ENCODE data around the gene ANKRD11.

- TF ChIP-seq CTCF (IDR thresholded peaks at IDR 0.05; ENCODE audit: poor library complexity, severe bottlenecking) (no peak), RAD21 (conservative IDR thresholded peaks at IDR 0.05) (no peak), EZH2 (IDR thresholded peaks at IDR 0.05; ENCODE audit: borderline replicate concordance, insufficient read depth, low read length, poor library complexity, severe bottlenecking) (no peak), EP300 (conservative IDR thresholded peaks at IDR 0.05; ENCODE audit: poor library complexity, severe bottlenecking) (no peak), TAF1 (IDR thresholded peaks at IDR 0.05; ENCODE audit: low read depth) (no peak), POLR2AphosphoS5 (IDR thresholded peaks at IDR 0.05) (no peak), REST (IDR thresholded peaks at IDR 0.05; ENCODE audit: borderline replicate concordance) (no peak), MXI1 (conservative IDR thresholded peaks at IDR 0.05; ENCODE audit: poor library complexity, severe bottlenecking) (no peak)
Observed at GRCh38 chr16:89481356-89481955, 8.9 kb downstream of the ANKRD11 start.
